ENCODE data around the gene SOX30. TPM values are rescaled to one million over a fixed set of nuclear protein-coding genes. Genes with fewer than 3 reads are reported as not detected.

The SOX30 gene
- total and polyA plus RNA-seq, 2 experiments from 2014 or later = not detected

DNA sequence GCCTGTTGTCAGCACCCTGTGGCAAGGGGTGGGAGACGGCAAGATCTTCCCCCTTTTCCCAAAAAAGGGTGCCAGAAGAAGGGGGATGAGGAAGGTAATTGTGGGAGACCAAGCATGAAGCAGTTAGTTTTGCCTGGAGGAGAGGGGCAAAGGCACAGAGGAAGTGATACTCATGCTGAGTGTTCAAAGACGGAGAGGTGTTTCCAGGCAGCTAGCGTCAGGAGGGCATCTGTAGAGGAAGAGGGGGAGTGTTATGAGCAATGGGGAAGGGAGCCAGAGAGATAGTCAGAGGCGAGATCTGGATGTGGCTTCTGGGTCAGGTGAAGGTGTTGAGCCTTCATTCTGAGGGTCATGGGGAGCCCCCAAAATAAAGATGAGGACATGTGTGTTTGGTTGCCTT lies 49.7 kb downstream of the SOX30 start:
- Histone ChIP-seq H3K36me3 (replicated peaks; ENCODE audit: insufficient read depth, low read depth) (no peaks in the 10 kb centered on the region), H3K79me2 (no peaks in the 10 kb centered on the region), H3K9me2 (replicated peaks; ENCODE audit: insufficient read depth) (no peaks in the 10 kb centered on the region), H3K4me1 (ENCODE audit: insufficient read depth) (no peaks in the 10 kb centered on the region), H4K20me1 (ENCODE audit: insufficient read depth, poor library complexity, severe bottlenecking) (no peaks in the 10 kb centered on the region), H3K4me2 (no peak overlapping the region), H3K4me3 (no peak overlapping the region), H3K27me3 (no peaks in the 10 kb centered on the region), H2AFZ (no peak overlapping the region), H3K27ac (no peak overlapping the region), H3K9me3 (ENCODE audit: low read depth) (no peaks in the 10 kb centered on the region)
- TF ChIP-seq EZH2 (IDR thresholded peaks at IDR 0.05; ENCODE audit: borderline replicate concordance) (no peak), EZH2phosphoT487 (IDR thresholded peaks at IDR 0.05; ENCODE audit: low read depth, severe bottlenecking, unreplicated experiment) (no peak)
- TF ChIP-seq, protein P1, sequence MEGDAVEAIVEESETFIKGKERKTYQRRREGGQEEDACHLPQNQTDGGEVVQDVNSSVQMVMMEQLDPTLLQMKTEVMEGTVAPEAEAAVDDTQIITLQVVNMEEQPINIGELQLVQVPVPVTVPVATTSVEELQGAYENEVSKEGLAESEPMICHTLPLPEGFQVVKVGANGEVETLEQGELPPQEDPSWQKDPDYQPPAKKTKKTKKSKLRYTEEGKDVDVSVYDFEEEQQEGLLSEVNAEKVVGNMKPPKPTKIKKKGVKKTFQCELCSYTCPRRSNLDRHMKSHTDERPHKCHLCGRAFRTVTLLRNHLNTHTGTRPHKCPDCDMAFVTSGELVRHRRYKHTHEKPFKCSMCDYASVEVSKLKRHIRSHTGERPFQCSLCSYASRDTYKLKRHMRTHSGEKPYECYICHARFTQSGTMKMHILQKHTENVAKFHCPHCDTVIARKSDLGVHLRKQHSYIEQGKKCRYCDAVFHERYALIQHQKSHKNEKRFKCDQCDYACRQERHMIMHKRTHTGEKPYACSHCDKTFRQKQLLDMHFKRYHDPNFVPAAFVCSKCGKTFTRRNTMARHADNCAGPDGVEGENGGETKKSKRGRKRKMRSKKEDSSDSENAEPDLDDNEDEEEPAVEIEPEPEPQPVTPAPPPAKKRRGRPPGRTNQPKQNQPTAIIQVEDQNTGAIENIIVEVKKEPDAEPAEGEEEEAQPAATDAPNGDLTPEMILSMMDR (IDR thresholded peaks at IDR 0.05; ENCODE audit: poor library complexity) = no peak
- DNase-seq (ENCODE audit: low spot score) = no peak
- 92% methylated on average over 4 of the region's 4 CpGs for WGBS (ENCODE audit: low lambda C conversion rate, missing lambda C conversion rate)

- Histone ChIP-seq H3K4me2 (no peak overlapping the region), H3K27ac (no peak overlapping the region), H3K79me2 (no peaks in the 10 kb centered on the region), H3K27me3 (no peaks in the 10 kb centered on the region), H3K9me2 (replicated peaks; ENCODE audit: insufficient read depth) (no peaks in the 10 kb centered on the region), H3K36me3 (replicated peaks; ENCODE audit: insufficient read depth, low read depth) (no peaks in the 10 kb centered on the region), H3K4me1 (ENCODE audit: insufficient read depth) (no peaks in the 10 kb centered on the region), H3K4me3 (no peak overlapping the region), H4K20me1 (ENCODE audit: insufficient read depth, poor library complexity, severe bottlenecking) (no peaks in the 10 kb centered on the region), H2AFZ (no peak overlapping the region), H3K9me3 (ENCODE audit: low read depth) (no peaks in the 10 kb centered on the region)
- WGBS (ENCODE audit: low lambda C conversion rate, missing lambda C conversion rate) = 64% methylated on average over 1 of the region's 1 CpG
- DNase-seq (ENCODE audit: low spot score) = no peak
- TF ChIP-seq EZH2 (IDR thresholded peaks at IDR 0.05; ENCODE audit: borderline replicate concordance) = no peak
Measured at GRCh38 chr5:157600252-157600651, 52.0 kb downstream of the SOX30 start.

DNA sequence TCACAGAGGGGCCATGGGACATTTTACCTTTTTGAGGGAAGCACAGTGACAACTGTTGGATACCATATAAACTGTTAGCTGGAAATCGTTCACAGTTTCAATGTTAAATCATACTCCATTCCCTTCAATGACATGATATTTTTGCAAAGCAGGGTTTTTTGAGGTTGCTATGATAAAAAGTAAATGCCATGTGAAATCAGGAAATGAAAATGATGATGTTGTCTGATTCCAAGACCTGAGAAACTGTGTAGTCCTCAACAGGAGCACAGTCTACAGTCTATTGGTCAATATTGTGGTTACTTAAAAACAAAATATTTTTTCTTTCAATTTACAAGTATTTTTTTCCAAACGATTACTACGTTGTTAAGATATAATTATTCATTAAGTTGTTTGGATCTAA lies 52.7 kb downstream of the SOX30 start:
- Histone ChIP-seq H3K4me3 (no peak overlapping the region), H3K36me3 (replicated peaks; ENCODE audit: insufficient read depth, low read depth) (no peaks in the 10 kb centered on the region), H3K4me1 (ENCODE audit: insufficient read depth) (no peaks in the 10 kb centered on the region), H4K20me1 (ENCODE audit: insufficient read depth, poor library complexity, severe bottlenecking) (no peaks in the 10 kb centered on the region), H3K9me3 (ENCODE audit: low read depth) (no peaks in the 10 kb centered on the region), H3K27ac (no peak overlapping the region), H3K4me2 (no peak overlapping the region), H3K27me3 (no peaks in the 10 kb centered on the region), H3K79me2 (no peaks in the 10 kb centered on the region), H2AFZ (no peak overlapping the region), H3K9me2 (replicated peaks; ENCODE audit: insufficient read depth) (no peaks in the 10 kb centered on the region)
- no peak for DNase-seq (ENCODE audit: low spot score)
- TF ChIP-seq EZH2phosphoT487 (IDR thresholded peaks at IDR 0.05; ENCODE audit: low read depth, severe bottlenecking, unreplicated experiment) (no peak), EZH2 (IDR thresholded peaks at IDR 0.05; ENCODE audit: borderline replicate concordance) (no peak)
- TF ChIP-seq, protein P1 (IDR thresholded peaks at IDR 0.05; ENCODE audit: poor library complexity) = no peak
- 90% methylated on average over 3 of the region's 3 CpGs for WGBS (ENCODE audit: low lambda C conversion rate, missing lambda C conversion rate)

DNA sequence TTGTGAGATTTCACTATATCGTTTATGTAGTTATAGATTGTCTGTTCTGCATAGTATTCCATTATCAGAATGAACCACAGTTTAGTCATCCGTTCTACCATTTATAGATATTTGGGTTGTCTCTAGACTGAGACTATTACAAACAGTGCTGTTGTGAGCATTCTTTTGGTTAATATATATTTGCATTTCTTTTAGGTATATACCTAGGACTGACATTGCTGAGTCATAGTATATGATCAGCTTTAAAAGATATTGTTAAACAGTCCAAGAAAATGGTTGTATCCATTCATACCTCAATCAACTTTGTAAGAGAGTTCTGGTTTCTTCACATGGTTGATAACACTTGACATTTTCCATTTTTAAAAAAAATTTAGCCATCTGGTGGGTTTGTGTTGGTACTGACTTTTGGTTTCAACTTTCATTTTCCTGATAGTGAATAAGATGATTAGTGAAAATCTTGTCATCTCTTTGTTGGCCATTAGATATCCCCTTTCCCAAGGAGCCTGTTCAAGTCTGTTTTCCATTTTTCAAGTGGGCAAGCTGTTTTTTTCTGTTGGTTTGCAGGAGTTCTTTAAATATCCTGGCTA lies 53.8 kb downstream of the SOX30 start:
- H3K27me3 ChIP-seq = no peaks in the 10 kb centered on the region
- H3K27ac ChIP-seq = no peak overlapping the region
- WGBS (ENCODE audit: low lambda C conversion rate, missing lambda C conversion rate) = 95% methylated on average over 2 of the region's 2 CpGs
- H3K79me2 ChIP-seq = no peaks in the 10 kb centered on the region
- H3K4me1 ChIP-seq (ENCODE audit: insufficient read depth) = no peaks in the 10 kb centered on the region
- no peak overlapping the region for H2AFZ ChIP-seq
- DNase-seq (ENCODE audit: low spot score) = no peak
- H3K4me2 ChIP-seq = no peak overlapping the region
- no peak overlapping the region for H3K4me3 ChIP-seq
- no peaks in the 10 kb centered on the region for H3K9me2 ChIP-seq (replicated peaks; ENCODE audit: insufficient read depth)
- no peaks in the 10 kb centered on the region for H4K20me1 ChIP-seq (ENCODE audit: insufficient read depth, poor library complexity, severe bottlenecking)
- TF ChIP-seq, protein P1 (IDR thresholded peaks at IDR 0.05; ENCODE audit: poor library complexity) = no peak
- TF ChIP-seq EZH2phosphoT487 (IDR thresholded peaks at IDR 0.05; ENCODE audit: low read depth, severe bottlenecking, unreplicated experiment) (no peak), EZH2 (IDR thresholded peaks at IDR 0.05; ENCODE audit: borderline replicate concordance) (no peak)
- H3K36me3 ChIP-seq (replicated peaks; ENCODE audit: insufficient read depth, low read depth) = no peaks in the 10 kb centered on the region
- no peaks in the 10 kb centered on the region for H3K9me3 ChIP-seq (ENCODE audit: low read depth)

Data from hepatocyte (in vitro differentiated cells).